Body of pancreas (tissue), 4 donors: Measurements from ENCODE around the gene GAK. TPM values are rescaled to one million over a fixed set of nuclear protein-coding genes. Genes with fewer than 3 reads are reported as not detected.

Experiments
- ATAC-seq: fragments of 150-250 bp; one replicate; pipeline ENCODE4 v1.9.1; 2016
- DNase-seq, 4 donors: peaks; one replicate each; pipeline ENCODE4 v3.0.0-alpha.2; 2019
- H3K27ac ChIP-seq, 4 donors: fragments of 200-600 bp; sonication (generic); 1 replicate in 3 of 4; 2 replicates in 1 of 4; pipeline versions ENCODE4 v1.5.1 to v1.6.1; 2016 to 2019; ENCODE audit warnings: mild to moderate bottlenecking in 1 of 4, mixed read lengths in 1 of 4, moderate library complexity in 1 of 4
- H3K27me3 ChIP-seq, 2 donors: fragments of 200-600 bp; sonication (generic); one replicate each; pipeline ENCODE4 v1.6.0; 2016; ENCODE audit warnings: mild to moderate bottlenecking in 1 of 2
- H3K36me3 ChIP-seq, 2 donors: fragments of 200-600 bp; sonication (generic); replicated peaks in 1 of 2; 2 replicates each; pipeline ENCODE4 v1.5.1; 2016; ENCODE audit warnings: low read depth in 2 of 2; ENCODE audit not compliant: insufficient read depth in 1 of 2
- H3K4me1 ChIP-seq: fragments of 200-600 bp; sonication (generic); one replicate; pipeline ENCODE4 v1.6.0; 2016
- H3K4me3 ChIP-seq, 2 donors: fragments of 200-600 bp; sonication (generic); 1 replicate in 1 of 2; 2 replicates in 1 of 2; pipeline ENCODE4 v1.5.1; 2016 to 2019
- H3K9me3 ChIP-seq, 3 donors: fragments of 200-600 bp; sonication (generic); 1 replicate in 2 of 3; 2 replicates in 1 of 3; pipeline ENCODE4 v1.5.1; 2016
- CTCF ChIP-seq, 7 experiments: fragments of 450-650 bp in 4 of 7; fragments of 200-600 bp in 3 of 7; sonication (generic) in 3 of 7; IDR thresholded peaks; one replicate each; pipeline ENCODE4 v1.5.1; 2016 to 2019; ENCODE audit warnings: antibody characterized with exemption in 7 of 7
- POLR2A ChIP-seq, 3 donors: fragments of 450-650 bp; IDR thresholded peaks; one replicate each; pipeline ENCODE4 v1.6.1; 2016; ENCODE audit warnings: antibody characterized with exemption in 3 of 3, mild to moderate bottlenecking in 2 of 3
- WGBS, 2 donors: methylation state at CpG; one replicate each; pipeline ENCODE4 v1.1.5; 2017; 5-methylcytosine and 5-hydroxymethylcytosine counted together
- intact Hi-C: fragments of 100-400 bp; cut with DNase I; formaldehyde crosslinking; loops from one replicate; pipeline ENCODE4 v1.15.1; 2023
- total RNA-seq, 2 donors: library from RNA; depleted of rRNA; stranded (reverse); fragments of >200 nt; gene quantifications; one replicate each; pipeline ENCODE4 v1.1.0, GENCODE V29; 2016

GAK gene
- total RNA-seq, 2 donors from 2014 or later = 126 to 127 TPM

GRCh38 chr4:832536-832935 is 99.6 kb downstream of the GAK start:
- DNase-seq = peak in 1 of 4 donors; percentile 10
- WGBS, 2 donors = 91 to 92% methylated on average over 4 to 8 of the region's 9 CpGs
- Histone ChIP-seq H3K4me3 (no peak overlapping the region), H3K9me3 (peaks cover 0 to 3% (median 0%) of the 10 kb centered on the region in 3 donors), H3K36me3 (no peaks in the 10 kb centered on the region), H3K4me1 (peaks cover 34% of the 10 kb centered on the region), H3K27ac (no peak overlapping the region), H3K27me3 (no peaks in the 10 kb centered on the region)
- no peak for ATAC-seq
- TF ChIP-seq POLR2A (IDR thresholded peaks at IDR 0.05) (no peak), CTCF (IDR thresholded peaks at IDR 0.05) (no peak)
- intact Hi-C loops = no loop called here

GRCh38 chr4:832108-832507 is 100.0 kb downstream of the GAK start:
- 87 to 94% methylated on average over 5 to 7 of the region's 7 CpGs for WGBS, 2 donors
- no peak for ATAC-seq
- H3K27ac ChIP-seq = no peak overlapping the region
- no peak for DNase-seq
- no peaks in the 10 kb centered on the region for H3K9me3 ChIP-seq
- intact Hi-C loops = no loop called here
- TF ChIP-seq POLR2A (IDR thresholded peaks at IDR 0.05) (no peak), CTCF (IDR thresholded peaks at IDR 0.05) (no peak)
- no peaks in the 10 kb centered on the region for H3K36me3 ChIP-seq
- peaks cover 34% of the 10 kb centered on the region for H3K4me1 ChIP-seq
- H3K27me3 ChIP-seq = no peaks in the 10 kb centered on the region
- H3K4me3 ChIP-seq = no peak overlapping the region

- H3K4me1 ChIP-seq = peaks cover 32% of the 10 kb centered on the region
- no peak overlapping the region for H3K4me3 ChIP-seq
- no peak for DNase-seq
- TF ChIP-seq CTCF (IDR thresholded peaks at IDR 0.05) = no peak
- TF ChIP-seq POLR2A (IDR thresholded peaks at IDR 0.05) = no peak
- H3K36me3 ChIP-seq = no peaks in the 10 kb centered on the region
- peaks cover 0 to 4% of the 10 kb centered on the region in 2 donors for H3K27me3 ChIP-seq
- intact Hi-C loops = no loop called here
- ATAC-seq = no peak
- no peaks in the 10 kb centered on the region for H3K9me3 ChIP-seq
- 83 to 100% methylated on average over 1 to 3 of the region's 3 CpGs for WGBS, 2 donors
- no peak overlapping the region for H3K27ac ChIP-seq
Observed at GRCh38 chr4:831483-831805, 100.7 kb downstream of the GAK start.

- no peak overlapping the region for H3K27ac ChIP-seq
- H3K36me3 ChIP-seq = no peaks in the 10 kb centered on the region
- peaks cover 0 to 4% of the 10 kb centered on the region in 2 donors for H3K27me3 ChIP-seq
- peaks cover 27% of the 10 kb centered on the region for H3K4me1 ChIP-seq
- H3K4me3 ChIP-seq = no peak overlapping the region
- H3K9me3 ChIP-seq = no peaks in the 10 kb centered on the region
- no peak for TF ChIP-seq CTCF (IDR thresholded peaks at IDR 0.05)
- WGBS, 2 donors = 71 to 82% methylated on average over 15 to 23 of the region's 23 CpGs
- ATAC-seq (no peak), DNase-seq (no peak)
- intact Hi-C loops = no loop called here
Observed at GRCh38 chr4:830601-831482, 101.3 kb downstream of the GAK start.
